ENCODE data around the gene SP6. TPM values are rescaled to one million over a fixed set of nuclear protein-coding genes. Genes with fewer than 3 reads are reported as not detected.

SP6 gene
- polyA plus RNA-seq, 3 donors, result 2.7 to 4.1 (median 3.9) TPM

DNA sequence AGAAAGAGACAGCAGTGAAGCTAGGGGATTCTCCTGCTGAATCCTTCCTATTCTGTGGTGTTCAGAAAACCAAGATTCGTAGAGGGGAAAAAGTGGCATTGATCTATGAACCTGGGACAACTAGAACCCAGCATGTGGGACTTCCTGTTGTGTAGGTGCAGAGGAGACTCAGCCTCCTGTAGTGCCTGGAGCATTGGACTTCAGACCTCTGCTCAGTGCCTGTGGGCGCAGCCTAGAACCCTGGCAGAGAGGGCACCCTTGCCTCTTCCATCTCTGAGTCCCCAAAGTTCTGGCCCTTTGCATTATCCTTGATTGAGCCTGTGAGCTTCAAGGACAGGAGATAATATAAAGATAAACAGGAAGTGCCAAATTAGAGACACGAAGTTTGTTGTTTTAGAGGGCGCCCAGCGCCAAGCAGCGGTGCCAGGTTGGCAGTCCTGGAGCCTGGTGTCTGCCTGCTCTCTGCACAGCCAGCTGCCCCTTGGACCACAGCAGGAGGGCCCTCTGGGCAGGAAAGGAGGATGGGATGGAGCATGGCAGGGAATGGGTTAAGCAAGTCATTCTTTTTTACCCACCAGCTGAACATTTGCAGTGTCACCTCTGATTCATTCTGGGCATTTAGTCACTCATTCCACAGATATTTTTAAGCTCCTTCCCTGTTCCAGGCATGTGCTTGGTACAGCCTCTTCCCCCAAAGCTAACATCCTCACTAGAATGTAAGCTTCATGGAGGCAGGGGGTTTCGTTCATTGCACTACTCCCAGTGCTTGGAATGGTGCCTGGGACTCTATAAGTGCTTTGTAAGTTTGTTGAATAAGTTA, 11.9 kb upstream of the SP6 start:
- no peak for DNase-seq (ENCODE audit: extremely low read depth in 1 of 11, low read depth in 9 of 11, low spot score in 4 of 11)

DNA sequence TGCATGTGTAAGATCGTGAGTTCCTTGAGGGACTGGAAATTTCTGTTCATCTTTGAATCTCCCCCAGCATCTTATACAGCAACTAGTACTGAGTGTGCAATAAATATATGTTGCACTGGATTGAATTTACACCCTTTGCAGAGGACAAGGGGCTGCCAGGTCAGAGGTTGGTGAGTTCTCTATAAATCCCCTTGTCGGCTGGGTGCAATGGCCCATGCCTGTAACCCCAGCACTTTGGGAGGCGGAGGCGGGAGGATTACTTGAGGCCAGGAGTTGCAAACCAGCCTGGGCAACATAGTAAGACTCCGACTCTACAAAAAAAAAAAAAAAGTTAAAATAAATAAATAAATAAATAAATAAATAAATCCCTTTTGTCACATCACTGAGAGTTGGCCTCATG, 9.4 kb upstream of the SP6 start:
- no peak for DNase-seq (ENCODE audit: extremely low read depth in 1 of 11, low read depth in 9 of 11, low spot score in 4 of 11)

DNA sequence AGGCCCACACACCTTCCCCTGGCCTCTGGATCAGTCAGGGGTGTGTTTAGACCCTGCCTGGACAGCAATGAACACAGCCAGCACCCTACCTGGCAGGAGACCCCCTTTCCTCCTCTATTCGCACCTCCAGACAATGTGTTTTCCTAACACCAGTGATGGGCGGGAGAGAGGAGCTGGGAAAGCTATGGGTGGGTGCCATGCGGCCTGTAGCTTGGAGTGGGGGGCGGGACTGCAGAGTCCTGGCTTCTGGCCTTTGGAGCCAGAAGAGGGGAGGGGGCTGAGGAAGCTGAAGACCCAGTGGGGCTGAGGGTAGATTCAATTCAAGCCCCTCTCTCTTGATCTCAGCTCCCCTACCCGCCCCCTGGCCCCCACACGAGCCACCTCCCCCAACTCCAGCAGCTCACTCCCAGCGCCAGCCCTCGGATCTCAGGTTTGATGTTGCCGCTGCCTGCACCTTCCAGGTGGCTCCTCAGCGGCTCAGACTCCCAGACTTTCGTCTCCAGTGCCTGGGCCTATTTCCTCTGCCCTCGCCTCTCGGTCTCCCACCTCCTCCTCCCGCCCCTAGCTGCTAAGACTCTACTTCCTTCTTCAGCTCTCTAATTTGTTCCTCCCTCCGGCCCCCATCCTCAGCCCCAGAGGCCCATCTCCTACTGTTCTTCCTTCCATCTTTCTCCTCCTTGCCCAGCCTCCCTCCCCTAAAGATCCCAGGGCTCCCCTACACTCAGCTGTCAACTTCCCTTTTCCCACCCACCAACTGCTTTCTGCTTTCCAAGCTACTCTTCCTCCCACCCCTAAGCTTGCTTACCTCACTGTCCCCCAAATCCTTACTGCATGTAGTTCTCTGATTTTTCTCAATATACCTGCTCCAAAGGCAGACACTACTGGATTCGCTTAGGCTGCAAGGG, 6.8 kb upstream of the SP6 start:
- no peak for DNase-seq (ENCODE audit: extremely low read depth in 1 of 11, low read depth in 9 of 11, low spot score in 4 of 11)

DNA sequence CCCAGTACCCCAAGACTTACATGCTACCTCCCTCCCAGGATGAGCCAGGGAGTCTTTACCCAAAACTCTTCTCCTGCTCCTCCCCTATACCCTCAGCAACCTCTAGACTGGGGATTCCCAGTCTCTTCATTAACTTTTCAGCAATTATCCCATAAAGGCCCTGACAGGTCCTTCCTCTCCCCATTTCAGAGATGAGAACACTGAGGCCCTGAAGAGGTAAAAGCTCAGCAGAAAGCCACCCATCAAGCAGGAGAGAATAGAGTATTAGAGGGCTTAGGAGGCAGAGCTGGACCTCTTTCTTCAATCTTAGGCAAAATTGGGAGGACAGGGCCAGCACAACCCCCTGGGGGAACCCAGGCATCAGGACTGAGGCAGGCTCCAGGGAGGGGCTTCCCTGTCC, 5.9 kb upstream of the SP6 start:
- no peak for DNase-seq (ENCODE audit: extremely low read depth in 1 of 11, low read depth in 9 of 11, low spot score in 4 of 11)

DNA sequence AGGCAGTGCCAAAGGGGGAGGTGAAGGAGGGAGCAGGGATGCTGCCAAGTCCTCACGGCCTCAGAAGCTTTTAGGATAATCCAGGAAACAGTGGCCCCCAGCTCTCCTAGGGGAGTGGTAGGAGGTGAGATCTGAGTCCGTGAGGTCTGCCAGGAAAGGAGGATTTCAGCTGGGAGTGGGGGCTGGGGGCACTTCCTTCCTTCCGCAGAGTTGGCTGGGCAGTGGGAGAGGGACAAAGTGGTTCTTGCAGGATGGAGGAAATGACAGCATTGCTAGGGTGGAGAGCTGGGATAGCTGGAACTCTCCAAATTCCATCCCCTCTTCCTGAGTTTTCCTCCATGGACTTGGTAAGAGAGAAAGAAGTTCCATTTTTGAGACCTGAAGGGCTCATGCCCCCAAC, 4.8 kb upstream of the SP6 start:
- no peak for DNase-seq (ENCODE audit: extremely low read depth in 1 of 11, low read depth in 9 of 11, low spot score in 4 of 11)

DNA sequence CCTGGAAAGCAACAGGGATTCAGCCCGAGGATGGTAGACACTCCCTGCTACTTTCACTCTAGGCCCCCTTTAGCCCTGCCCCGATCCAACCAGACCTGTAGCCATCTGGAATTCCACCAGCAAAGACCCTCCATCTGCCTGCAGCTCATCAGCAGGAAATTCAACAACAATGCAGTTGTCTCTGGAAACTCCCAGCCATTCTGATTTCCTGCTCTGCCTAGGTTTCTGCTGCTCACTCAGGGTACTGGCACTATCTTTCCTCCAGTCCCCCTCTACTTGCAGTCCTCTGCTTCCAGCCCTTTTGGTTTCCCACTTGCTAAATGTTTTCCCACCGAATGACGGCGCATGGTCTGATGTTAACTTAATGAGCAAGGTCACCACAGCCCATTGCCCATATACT, 2.7 kb upstream of the SP6 start:
- DNase-seq (ENCODE audit: extremely low read depth in 1 of 11, low read depth in 9 of 11, low spot score in 4 of 11), result no peak

DNA sequence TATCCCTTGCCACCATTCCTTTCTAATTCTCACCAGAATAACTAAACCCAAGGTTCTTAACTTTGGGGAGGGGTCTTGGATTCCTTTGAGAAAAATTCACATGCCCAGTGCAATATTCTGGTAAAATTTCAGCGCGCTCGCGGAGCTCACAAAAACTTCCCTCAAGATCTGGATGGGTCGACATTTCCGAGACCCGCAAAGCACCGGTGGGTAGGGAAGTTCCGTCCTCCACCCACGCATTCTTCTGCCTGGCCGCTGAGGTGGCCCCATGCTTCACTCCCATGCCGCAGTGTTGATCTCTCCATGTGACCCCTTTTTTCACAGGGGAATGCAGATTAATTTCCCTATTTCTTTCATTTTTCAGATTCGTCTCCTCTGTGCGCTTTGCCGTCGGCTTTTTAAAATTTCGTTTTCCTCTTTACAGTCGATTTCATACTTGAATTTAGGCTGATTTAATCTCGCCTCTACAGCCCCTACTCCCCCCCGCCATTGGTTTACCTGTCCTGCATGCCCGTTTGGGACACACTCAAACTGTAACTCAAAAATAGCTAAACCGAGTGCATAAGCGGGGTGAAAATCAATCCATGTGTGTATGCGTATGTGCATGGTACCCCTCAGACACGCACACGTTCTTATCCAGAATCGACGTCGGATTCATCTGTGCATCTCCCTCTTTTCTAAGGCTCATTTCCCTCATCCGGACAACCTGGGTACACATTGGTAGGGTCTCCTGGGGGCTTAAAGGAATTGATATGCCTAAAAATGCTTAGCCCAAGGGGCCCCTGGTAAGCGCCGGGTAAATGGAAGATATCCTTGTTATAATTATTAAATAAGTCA, 1.4 kb upstream of the SP6 start:
- no peak for DNase-seq (ENCODE audit: extremely low read depth in 1 of 11, low read depth in 9 of 11, low spot score in 4 of 11)

DNA sequence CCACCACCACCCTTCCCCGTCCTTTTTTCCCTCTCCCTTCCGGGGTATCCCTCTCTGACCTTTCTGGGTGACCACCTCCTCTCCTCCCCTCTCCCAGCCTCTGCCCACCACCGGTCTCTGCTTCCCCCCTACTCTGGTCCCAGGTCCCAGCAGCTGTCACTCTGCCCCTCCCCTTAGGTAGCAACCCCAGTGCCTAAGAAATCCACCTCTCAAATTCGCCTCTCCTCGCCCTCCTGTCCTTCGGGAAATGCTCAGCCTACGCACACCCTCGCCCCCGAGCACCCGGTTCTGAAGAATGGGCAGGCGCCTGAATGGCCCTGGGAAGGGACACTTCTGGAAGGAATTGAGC, 775 bp upstream of the SP6 start:
- DNase-seq (ENCODE audit: extremely low read depth in 1 of 11, low read depth in 9 of 11, low spot score in 4 of 11), result no peak

DNA sequence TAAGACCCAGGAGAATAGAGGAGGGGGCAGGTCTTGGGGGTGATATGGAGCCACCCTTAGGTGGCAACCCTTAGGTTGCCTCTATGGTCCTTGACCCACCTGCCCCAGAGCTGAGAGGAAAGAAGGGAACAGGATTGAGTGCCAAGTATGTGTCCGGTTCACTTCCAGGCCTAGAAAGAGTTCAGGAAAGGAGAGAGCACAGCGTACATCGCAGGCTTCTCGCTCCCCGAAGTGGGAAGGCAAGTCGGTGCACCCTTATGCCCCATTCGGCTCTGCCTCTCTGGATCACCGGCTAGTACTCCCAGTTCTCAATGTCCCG, 631 bp downstream of the SP6 start:
- DNase-seq (ENCODE audit: extremely low read depth in 1 of 11, low read depth in 9 of 11, low spot score in 4 of 11), result no peak

DNA sequence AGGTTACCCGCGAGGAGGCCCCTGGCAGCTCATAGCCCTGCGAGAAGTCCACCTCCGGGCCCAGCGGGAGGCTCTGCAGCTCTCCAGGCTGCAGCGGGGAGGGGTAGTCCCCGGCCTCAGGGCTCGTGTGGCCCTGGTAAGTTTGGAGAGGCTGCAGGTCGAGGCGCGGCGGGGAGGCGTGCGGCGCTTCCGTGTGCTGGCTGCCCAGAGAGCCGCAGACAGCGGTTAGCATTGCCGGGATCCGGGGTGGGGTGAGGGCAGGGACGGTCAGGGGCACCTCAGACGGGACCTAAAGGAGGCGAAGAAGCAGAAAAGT, 2.8 kb downstream of the SP6 start:
- DNase-seq (ENCODE audit: extremely low read depth in 1 of 11, low read depth in 9 of 11, low spot score in 4 of 11), result no peak

DNA sequence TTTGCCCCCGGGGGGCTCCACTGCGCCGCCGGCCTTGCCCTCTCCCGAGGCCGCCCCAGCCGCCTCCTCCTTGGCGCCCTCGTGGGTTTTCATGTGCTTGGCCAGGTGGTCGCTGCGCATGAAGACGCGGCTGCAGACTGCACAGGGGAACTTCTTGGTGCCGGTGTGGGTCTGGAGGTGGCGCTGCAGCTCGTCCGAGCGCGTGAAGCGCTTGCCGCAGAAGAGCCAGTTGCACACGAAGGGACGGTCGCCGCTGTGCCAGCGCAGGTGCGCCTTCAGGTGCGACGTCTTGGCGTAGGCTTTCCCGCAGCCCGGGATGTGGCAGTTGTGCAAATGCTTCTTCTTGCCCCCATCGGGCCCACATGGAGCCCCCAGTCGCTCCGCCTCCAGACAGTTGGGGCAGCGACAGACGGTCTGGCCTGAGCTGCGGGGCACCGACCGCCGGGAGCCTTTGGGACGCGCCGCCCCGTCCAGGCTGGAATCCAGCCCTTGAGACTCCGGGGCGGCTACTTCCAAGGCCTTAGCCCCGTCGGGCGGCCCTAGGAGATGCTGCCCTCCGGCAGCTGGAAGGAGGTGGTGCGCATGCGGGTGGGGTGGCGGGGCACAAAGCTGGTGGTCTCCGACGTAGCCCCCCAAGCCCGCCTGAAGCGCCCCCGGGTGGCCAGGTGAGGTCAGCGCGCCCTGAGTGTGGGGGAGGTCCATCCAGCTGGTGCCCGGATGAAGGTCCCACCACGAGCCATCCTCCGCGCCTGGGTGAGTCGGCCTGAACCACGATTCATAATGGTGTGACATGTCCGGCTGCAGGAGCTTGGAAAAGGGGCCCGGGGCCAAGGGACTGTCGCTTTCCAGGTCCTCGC, 3.4 kb downstream of the SP6 start:
- no peak for DNase-seq (ENCODE audit: extremely low read depth in 1 of 11, low read depth in 9 of 11, low spot score in 4 of 11)

DNA sequence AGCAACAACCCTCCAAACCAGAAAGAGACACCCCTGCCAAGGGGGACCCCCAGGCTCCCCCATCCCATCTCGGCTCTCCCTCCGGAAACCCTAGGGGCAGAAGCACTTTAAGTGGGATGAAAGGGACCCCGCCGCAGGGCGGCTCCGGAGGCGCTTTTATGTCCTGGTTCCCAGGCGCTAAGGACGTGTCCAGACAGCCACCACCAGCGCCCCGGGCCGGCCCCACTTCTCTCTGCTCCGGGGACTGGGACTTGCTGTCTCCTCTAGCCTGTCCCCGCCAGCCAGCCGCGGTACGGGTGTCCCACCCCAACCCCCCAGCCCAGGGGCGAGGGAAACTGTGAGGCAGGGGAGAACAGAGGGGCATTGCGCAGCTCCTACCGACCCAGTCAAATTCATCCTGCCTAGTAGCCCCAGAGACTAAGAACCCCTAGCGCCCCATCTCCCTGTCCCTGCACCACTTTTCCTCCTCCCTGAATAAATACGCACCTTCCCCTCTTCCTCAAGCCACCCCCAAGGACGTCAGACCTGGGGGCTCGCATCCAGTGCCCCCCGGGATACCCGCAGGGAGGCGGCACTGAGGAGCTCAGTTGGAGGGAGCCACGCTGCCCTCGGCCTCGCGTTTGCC, 4.1 kb downstream of the SP6 start:
- no peak for DNase-seq (ENCODE audit: extremely low read depth in 1 of 11, low read depth in 9 of 11, low spot score in 4 of 11)

DNA sequence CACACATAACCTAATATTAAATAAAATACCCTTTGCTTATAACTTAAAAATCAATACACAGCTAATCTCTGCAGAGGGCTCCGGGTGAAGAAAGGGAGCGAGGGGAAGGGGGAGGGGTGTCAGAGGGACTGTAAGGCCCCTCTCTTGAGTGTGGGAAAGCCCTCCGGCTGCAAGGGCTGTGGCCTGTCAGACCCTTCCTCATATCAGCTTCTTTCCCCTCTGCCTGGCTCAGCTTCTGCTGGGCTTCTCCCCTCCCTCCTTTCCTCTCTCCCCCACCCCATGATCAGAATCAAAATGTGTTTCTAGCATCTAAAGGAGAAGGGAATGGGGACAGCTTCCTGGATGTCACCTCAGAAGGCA, 5.3 kb downstream of the SP6 start:
- DNase-seq (ENCODE audit: extremely low read depth in 1 of 11, low read depth in 9 of 11, low spot score in 4 of 11), result no peak

DNA sequence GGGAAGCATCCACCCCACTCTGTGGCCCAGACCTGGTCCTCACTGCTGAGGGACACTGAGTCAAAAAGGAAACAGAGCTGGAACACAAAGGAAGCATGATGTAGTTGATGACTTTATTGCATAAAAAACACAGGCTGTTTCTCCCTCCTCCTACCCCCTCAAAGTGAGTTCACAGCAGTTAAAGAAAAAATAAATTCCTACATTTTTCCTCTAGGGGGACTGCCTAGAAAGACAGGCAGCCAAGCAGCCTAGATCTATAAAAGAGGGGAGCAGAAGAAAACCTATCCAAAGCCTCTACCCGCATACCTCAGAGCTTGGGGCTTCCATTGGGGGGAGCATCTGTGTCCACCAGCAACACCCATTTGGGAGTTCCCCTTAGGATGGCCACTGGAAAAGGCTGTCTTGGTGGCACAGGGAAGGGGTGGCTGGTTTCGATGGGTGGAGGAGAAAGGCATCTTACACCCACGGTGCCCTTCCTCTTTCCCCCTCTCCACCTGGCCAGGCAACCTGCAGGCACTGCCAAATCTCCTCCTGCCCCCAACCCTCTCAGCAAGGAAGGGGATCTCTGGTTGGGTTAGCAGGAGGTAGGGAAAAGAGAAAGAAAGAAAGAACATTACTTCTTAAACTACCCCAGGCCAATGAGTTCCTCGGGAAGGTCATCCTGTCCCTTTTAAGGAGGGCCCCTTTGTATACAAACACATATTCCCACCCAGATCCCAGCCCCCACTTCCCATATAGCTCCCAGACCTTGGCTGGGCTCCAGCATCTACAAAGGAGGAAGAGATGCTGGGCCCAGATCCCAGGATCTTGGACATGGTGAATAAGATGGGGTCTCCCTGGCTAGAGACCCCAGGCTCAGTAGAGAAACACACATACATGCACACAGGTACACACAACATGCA, 5.9 kb downstream of the SP6 start:
- DNase-seq (ENCODE audit: extremely low read depth in 1 of 11, low read depth in 9 of 11, low spot score in 4 of 11), result no peak

DNA sequence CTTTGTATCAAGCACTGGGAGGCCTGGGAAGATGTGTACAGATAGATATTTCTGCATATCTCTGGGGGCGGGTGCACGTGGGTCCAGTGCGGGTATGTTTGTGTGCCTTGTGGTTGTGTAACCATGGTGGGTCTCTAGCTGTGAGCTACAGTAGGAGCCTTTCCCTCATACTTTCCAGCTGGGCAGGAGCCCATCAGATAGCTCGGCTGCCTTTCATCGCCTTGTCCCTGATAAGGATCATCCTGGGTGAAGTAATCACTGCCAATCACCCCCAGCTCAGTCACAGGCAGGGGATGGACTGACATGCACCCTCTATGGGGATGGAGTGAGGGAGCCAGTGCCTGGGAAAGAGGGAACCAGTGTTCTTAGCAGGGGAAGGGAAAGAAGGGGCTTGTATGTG, 6.7 kb downstream of the SP6 start:
- DNase-seq (ENCODE audit: extremely low read depth in 1 of 11, low read depth in 9 of 11, low spot score in 4 of 11), result no peak

DNA sequence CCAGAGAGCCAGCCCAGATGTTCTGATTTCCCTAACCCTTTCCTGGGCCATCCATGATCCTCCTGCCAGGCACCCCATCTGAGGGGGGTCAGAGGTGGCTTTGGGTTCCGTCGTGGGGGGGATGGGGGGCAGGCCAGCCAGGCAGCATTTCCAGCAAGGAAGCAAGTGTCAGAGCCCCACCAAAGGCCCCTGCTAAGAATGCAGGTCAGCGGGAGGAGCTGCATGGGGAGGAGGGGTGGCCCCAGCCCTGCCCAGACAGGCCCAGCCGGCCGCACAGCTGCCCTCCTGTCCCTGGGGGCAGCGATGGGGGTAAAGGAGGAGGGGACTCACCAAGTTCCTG, 7.6 kb downstream of the SP6 start:
- DNase-seq (ENCODE audit: extremely low read depth in 1 of 11, low read depth in 9 of 11, low spot score in 4 of 11), result no peak

DNA sequence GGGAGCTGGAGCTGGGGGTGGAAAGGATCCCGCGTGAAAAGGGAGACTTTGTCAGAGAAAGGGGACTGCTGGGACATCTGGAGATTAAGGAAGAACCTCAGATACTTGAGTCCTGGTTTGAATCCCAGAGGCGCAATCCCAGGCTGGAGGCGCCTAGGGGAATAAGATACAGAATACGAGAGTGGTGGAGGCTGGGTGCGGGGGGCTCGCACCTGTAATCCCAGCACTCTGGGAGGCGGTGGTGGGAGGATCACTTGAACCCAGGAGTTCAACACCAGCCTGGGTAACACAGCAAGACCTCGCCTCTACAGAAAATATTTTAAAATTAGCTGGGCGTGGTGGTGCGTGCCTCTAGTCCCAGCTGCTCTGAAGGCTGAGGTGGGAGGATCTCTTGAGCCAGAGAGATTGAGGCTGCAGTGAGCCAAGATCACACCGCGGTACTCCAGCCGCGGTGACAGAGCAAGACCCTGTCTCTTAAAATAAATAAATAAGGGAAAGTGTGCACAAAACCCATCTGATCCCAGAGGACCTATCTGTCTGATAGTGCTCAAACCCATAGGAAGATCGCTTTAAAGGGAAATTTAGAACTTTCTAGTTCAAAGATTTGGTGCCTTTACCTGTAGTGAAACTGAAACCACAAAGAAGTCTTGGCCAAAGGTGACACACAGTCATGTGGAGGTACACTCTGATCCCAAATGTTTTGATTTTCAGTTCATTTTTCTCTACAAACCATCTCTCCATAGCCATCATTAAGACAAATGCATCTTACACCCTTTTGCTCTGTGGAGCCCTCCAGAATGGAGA, 9.3 kb downstream of the SP6 start:
- no peak for DNase-seq (ENCODE audit: extremely low read depth in 1 of 11, low read depth in 9 of 11, low spot score in 4 of 11)
